HG02884 (cell line): ENCODE data around the gene SNRPD2.
A peak's percentile ranks its signal among the peaks of the same experiment; 100 is the strongest.

Experiments
- ATAC-seq: cut with Tn5 transposase; IDR thresholded peaks from one replicate; pipeline ENCODE4 v1.9.1; 2021; ENCODE audit warnings: mild to moderate bottlenecking, moderate library complexity; ENCODE audit not compliant: unreplicated experiment

Gene SNRPD2

GRCh38 chr19:45660636-45661035 lies 31.1 kb downstream of the SNRPD2 start:
- no peak for ATAC-seq

GRCh38 chr19:45659096-45659729 lies 32.5 kb downstream of the SNRPD2 start:
- no peak for ATAC-seq

- no peak for ATAC-seq
Observed at GRCh38 chr19:45657520-45658167, 34.1 kb downstream of the SNRPD2 start.

- ATAC-seq: no peak
Observed at GRCh38 chr19:45655073-45655472, 36.7 kb downstream of the SNRPD2 start.

GRCh38 chr19:45653634-45654033 lies 38.1 kb downstream of the SNRPD2 start:
- no peak for ATAC-seq

- ATAC-seq: no peak
Observed at GRCh38 chr19:45650722-45651121, 41.0 kb downstream of the SNRPD2 start.

GRCh38 chr19:45646345-45646698 lies 45.4 kb downstream of the SNRPD2 start:
- no peak for ATAC-seq

- no peak for ATAC-seq
Observed at GRCh38 chr19:45645631-45646344, 46.0 kb downstream of the SNRPD2 start.

GRCh38 chr19:45645068-45645630 lies 46.6 kb downstream of the SNRPD2 start:
- no peak for ATAC-seq

- ATAC-seq: no peak
Observed at GRCh38 chr19:45643927-45644771, 47.6 kb downstream of the SNRPD2 start.

GRCh38 chr19:45643024-45643926 lies 48.5 kb downstream of the SNRPD2 start:
- ATAC-seq: no peak

GRCh38 chr19:45641274-45642105 lies 50.3 kb downstream of the SNRPD2 start:
- ATAC-seq: peak; percentile 37

GRCh38 chr19:45640849-45641273 lies 50.9 kb downstream of the SNRPD2 start:
- ATAC-seq: no peak

- ATAC-seq: no peak
Observed at GRCh38 chr19:45638930-45639729, 52.6 kb downstream of the SNRPD2 start, which contains the start of gene EML2. EML2 (minus strand) TSS chr19:45639397; CDS start chr19:45639376, 21 bp downstream.

- no peak for ATAC-seq
Observed at GRCh38 chr19:45637890-45638667, 53.7 kb downstream of the SNRPD2 start.
